Neural crest cell (in vitro differentiated cells): Measurements from ENCODE around the gene LINC01488. TPM values are rescaled to one million over a fixed set of nuclear protein-coding genes. Genes with fewer than 3 reads are reported as not detected.

Experiments used
- DNase-seq: peaks from one replicate; pipeline ENCODE4 v3.0.0; 2021; ENCODE audit warnings: low read depth, mixed read lengths, low spot score
- H3K27ac Mint-ChIP-seq: one replicate; pipeline ENCODE4 v1.8.0; 2021; ENCODE audit warnings: mild to moderate bottlenecking, mixed read lengths; ENCODE audit not compliant: unreplicated experiment
- H3K27me3 Mint-ChIP-seq: 2 replicates; pipeline ENCODE4 v1.8.0; 2021; ENCODE audit warnings: low read depth, mild to moderate bottlenecking, mixed read lengths
- H3K36me3 Mint-ChIP-seq: 2 replicates; pipeline ENCODE4 v1.8.0; 2021; ENCODE audit warnings: low read depth, mild to moderate bottlenecking, mixed read lengths
- H3K4me1 Mint-ChIP-seq: 2 replicates; pipeline ENCODE4 v1.8.0; 2021; ENCODE audit warnings: mixed read lengths
- H3K4me3 Mint-ChIP-seq: one replicate; pipeline ENCODE4 v1.8.0; 2021; ENCODE audit warnings: mild to moderate bottlenecking, mixed read lengths
- H3K9me3 Mint-ChIP-seq: 2 replicates; pipeline ENCODE4 v1.8.0; 2021; ENCODE audit warnings: mixed read lengths
- total RNA-seq: library from RNA; stranded (reverse); gene quantifications from 2 replicates; pipeline ENCODE4 v1.2.1, GENCODE V29; 2021
- TF ChIP-seq, protein P1 (sequence below): fragments of 200-600 bp; sonication (generic); conservative IDR thresholded peaks from 2 replicates; pipeline ENCODE4 v1.5.0; 2021; ENCODE audit warnings: antibody characterized with exemption, mild to moderate bottlenecking

The LINC01488 gene
- total RNA-seq, 1 donor from 2014 or later, result not detected

DNA sequence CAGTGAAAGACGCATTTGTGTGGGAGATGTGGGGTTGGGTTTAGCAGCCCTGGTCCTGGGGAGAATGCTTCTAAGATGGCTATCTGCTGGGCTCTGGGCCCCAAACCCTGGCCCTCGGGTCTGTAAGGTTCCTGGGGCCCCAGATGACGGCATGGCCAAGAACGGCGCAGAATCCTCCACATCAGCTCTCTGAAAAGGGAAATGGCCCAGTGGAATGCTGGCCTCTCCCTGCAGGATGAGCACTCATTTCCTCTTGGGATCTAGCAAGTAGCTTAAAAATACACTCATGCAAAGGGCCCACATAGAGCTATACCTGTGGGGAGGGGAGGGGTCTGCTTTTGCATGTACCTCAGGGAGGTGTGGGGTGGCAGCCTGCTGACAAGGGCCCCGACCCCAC, 37.5 kb upstream of the LINC01488 start:
- H3K27me3 Mint-ChIP-seq, result no peaks in the 10 kb centered on the region
- H3K36me3 Mint-ChIP-seq, result no peaks in the 10 kb centered on the region
- H3K4me1 Mint-ChIP-seq, result peaks cover 66% of the 10 kb centered on the region
- H3K4me3 Mint-ChIP-seq, result peak overlapping the region; percentile 64
- DNase-seq, result no peak
- peak overlapping the region; percentile 97 for H3K27ac Mint-ChIP-seq
- TF ChIP-seq, protein P1, sequence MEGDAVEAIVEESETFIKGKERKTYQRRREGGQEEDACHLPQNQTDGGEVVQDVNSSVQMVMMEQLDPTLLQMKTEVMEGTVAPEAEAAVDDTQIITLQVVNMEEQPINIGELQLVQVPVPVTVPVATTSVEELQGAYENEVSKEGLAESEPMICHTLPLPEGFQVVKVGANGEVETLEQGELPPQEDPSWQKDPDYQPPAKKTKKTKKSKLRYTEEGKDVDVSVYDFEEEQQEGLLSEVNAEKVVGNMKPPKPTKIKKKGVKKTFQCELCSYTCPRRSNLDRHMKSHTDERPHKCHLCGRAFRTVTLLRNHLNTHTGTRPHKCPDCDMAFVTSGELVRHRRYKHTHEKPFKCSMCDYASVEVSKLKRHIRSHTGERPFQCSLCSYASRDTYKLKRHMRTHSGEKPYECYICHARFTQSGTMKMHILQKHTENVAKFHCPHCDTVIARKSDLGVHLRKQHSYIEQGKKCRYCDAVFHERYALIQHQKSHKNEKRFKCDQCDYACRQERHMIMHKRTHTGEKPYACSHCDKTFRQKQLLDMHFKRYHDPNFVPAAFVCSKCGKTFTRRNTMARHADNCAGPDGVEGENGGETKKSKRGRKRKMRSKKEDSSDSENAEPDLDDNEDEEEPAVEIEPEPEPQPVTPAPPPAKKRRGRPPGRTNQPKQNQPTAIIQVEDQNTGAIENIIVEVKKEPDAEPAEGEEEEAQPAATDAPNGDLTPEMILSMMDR, result no peak
- no peaks in the 10 kb centered on the region for H3K9me3 Mint-ChIP-seq

DNA sequence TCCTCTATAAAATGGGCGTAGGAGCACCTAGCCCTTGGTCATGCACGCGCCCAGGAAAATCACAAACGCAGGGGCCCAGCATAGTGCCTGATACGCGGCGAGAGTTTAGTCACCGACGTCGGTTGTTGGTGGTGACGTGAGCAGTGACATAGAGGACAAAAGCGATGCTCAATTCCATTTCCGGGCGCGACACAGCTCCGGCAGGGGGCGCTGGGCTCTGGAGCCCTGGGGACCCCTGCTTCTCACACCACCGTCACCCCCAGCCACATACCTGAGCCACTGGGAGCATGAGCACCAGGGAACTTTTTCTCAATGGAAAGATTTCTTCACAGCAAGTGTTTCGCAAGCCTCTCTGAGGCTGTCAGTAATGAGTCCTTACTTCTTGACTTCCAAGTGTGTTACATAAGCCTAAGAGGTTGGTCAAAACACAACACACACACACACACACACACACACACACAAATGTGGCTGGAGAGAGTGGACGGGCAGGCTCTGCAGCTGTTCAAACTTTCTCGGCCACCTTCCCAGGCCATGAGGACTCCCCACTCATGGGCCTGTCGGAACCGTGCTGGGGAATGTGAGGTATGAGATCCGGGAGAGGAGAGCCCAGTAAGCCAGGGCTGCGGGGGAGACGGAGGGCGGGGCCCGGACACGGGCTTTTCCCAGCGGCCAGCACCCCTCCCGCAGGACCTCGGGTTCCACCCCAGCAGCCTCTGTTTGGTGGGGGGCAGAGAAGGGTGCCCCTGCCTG, 36.9 kb upstream of the LINC01488 start:
- Mint-ChIP-seq H3K4me1 (peaks cover 66% of the 10 kb centered on the region), H3K4me3 (peak overlapping the region; percentile 64), H3K27ac (peak overlapping the region; percentile 97), H3K9me3 (no peaks in the 10 kb centered on the region), H3K36me3 (no peaks in the 10 kb centered on the region), H3K27me3 (no peaks in the 10 kb centered on the region)
- TF ChIP-seq, protein P1, result peak; percentile 58
- peak; percentile 53 for DNase-seq

- peaks cover 68% of the 10 kb centered on the region for H3K4me1 Mint-ChIP-seq
- H3K36me3 Mint-ChIP-seq, result no peaks in the 10 kb centered on the region
- TF ChIP-seq, protein P1, result no peak
- H3K4me3 Mint-ChIP-seq, result no peak overlapping the region
- no peaks in the 10 kb centered on the region for H3K27me3 Mint-ChIP-seq
- H3K9me3 Mint-ChIP-seq, result no peaks in the 10 kb centered on the region
- H3K27ac Mint-ChIP-seq, result no peak overlapping the region
- DNase-seq, result no peak
Observed at GRCh38 chr11:69445131-69445470, 36.4 kb upstream of the LINC01488 start.

DNA sequence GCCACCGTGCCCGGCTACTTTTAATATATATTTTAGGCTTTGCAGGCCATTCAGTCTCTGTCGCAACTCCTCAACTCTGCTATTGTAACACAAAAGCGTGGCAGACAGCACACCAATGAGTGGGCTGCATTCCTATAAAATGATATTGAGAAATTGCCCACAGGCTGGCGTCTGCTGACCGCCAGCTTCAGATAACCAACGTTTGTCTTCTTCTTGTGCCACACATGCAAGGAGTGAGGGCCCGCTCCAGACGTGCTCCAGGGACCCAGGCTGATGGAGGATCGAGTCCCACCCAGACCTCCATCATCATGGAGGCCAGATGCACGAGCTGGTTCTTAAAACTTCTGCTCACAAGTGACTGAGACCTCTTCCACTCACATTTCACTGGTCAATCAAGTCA, 35.4 kb upstream of the LINC01488 start:
- Mint-ChIP-seq H3K4me1 (peaks cover 74% of the 10 kb centered on the region), H3K27me3 (no peaks in the 10 kb centered on the region), H3K4me3 (no peak overlapping the region), H3K36me3 (no peaks in the 10 kb centered on the region), H3K9me3 (peaks cover 2% of the 10 kb centered on the region), H3K27ac (no peak overlapping the region)
- DNase-seq, result no peak
- TF ChIP-seq, protein P1, result no peak

DNA sequence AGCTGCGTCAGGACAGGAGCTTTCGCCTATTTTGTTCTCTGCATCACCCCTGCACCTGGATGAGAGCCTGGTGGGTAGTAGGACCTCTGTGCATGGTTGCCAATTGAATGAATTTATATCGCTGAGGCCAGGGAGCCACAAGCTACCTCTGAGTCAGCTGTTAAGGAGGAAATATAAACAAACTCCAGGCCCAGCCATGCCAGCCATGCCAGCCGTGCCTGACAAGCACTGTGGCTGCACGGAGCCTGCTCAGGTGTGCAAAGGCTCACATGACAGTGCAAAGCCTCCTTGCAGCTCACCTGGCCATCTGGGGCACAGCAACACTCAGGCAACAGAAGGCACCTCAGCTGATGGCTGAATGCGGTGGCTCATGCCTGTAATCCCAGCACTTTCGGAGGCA, 33.7 kb upstream of the LINC01488 start:
- TF ChIP-seq, protein P1, result no peak
- Mint-ChIP-seq H3K27ac (no peak overlapping the region), H3K4me3 (no peak overlapping the region), H3K27me3 (no peaks in the 10 kb centered on the region), H3K9me3 (peaks cover 6% of the 10 kb centered on the region), H3K4me1 (peaks cover 67% of the 10 kb centered on the region), H3K36me3 (no peaks in the 10 kb centered on the region)
- DNase-seq, result no peak
